Motor neuron (in vitro differentiated cells): ENCODE measurements around the gene FAM227B. TPM values are rescaled to one million over a fixed set of nuclear protein-coding genes. Genes with fewer than 3 reads are reported as not detected.
"Not testable (repeated sequence)": the region's sequence is repeated elsewhere in the genome, so short reads cannot be mapped to it uniquely, and the experiment has no call there.

ENCODE experiments used
- ATAC-seq, 8 experiments: fragments of 200-7000 bp; cut with Tn5 transposase; replicated peaks in 6 of 8; 2 replicates each; pipeline ENCODE4 v1.8.0; 2021; ENCODE audit warnings: mild to moderate bottlenecking in 8 of 8, moderate library complexity in 8 of 8
- H3K27ac ChIP-seq, 2 donors: fragments of 250-450 bp; sonication (Bioruptor Pico); 2 replicates each; pipeline ENCODE4 v1.9.0; 2021; ENCODE audit warnings: antibody characterized with exemption in 2 of 2, mild to moderate bottlenecking in 2 of 2, moderate library complexity in 1 of 2
- H3K4me1 ChIP-seq, 2 donors: fragments of 250-450 bp; sonication (Bioruptor Pico); replicated peaks in 1 of 2; 2 replicates each; pipeline ENCODE4 v1.6.1; 2021; ENCODE audit warnings: antibody characterized with exemption in 2 of 2, mild to moderate bottlenecking in 2 of 2, moderate library complexity in 1 of 2
- H3K4me3 ChIP-seq, 5 donors: fragments of 250-450 bp; sonication (Bioruptor Pico); 2 replicates each; pipeline ENCODE4 v1.9.0; 2021; ENCODE audit warnings: antibody characterized with exemption in 5 of 5, mild to moderate bottlenecking in 5 of 5, moderate library complexity in 4 of 5
- WGBS, 10 experiments: fragments of 450-650 bp; shearing (Covaris generic); methylation state at CpG; one replicate each; pipeline ENCODE4 v1.0.0; 2022; 5-methylcytosine and 5-hydroxymethylcytosine counted together
- in situ Hi-C, 9 experiments: fragments of 400-800 bp; cut with MboI; loops; one replicate each; pipeline ENCODE4 v1.15.0; 2021; ENCODE audit warnings: low sequenced_read_pairs in 9 of 9, low pct_unique_long_range_greater_than_20kb in 2 of 9; ENCODE audit not compliant: unreplicated experiment in 9 of 9
- total RNA-seq, 8 experiments: library from RNA; unstranded; fragments of 300-600 nt; gene quantifications; 2 replicates each; pipeline versions ENCODE4 v1.2.3 to v1.2.4, GENCODE V29; 2022

Gene FAM227B
- total RNA-seq, 8 experiments from 2014 or later: 5.8 to 16.1 (median 10.6) TPM

DNA sequence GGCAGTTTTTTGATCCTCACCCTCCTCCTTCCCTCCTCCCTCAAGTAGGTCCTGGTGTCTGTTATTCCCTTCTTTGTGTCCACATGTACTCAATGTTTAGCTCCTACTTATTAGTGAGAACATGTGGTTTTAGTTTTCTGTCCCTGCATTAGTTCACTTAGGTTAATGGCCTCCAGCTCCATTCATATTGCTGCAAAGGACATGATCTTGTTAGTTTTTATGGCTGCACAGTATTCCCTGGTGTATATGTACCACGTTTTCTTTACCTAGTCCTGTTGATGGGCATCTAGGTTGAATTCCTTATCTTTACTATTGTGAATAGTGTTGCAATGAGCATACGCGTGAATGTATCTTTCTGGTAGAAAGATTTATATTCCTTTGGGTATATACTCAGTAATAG, 259.2 kb downstream of the FAM227B start:
- Histone ChIP-seq H3K4me1 (no peaks in the 10 kb centered on the region), H3K4me3 (no peak overlapping the region), H3K27ac (no peak overlapping the region)
- 33 to 100% (median 69%) methylated on average over 1 to 3 of the region's 3 CpGs; no CpG with 5 or more reads in 2 of the 10 experiments for WGBS, 10 experiments
- ATAC-seq: no peak
- in situ Hi-C loops: no loop called here

DNA sequence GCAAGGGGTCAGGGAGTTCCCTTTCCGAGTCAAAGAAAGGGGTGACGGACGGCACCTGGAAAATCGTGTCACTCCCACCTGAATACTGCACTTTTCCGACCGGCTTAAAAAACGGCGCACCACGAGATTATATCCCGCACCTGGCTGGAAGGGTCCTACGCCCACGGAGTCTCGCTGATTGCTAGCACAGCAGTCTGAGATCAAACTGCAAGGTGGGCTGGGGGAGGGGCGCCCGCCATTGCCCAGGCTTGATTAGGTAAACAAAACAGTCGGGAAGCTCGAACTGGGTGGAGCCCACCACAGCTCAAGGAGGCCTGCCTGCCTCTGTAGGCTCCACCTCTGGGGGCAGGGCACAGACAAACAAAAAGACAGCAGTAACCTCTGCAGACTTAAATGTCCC, 266.2 kb downstream of the FAM227B start:
- no CpG with 5 or more reads among the region's 17 CpGs for WGBS, 10 experiments
- H3K4me1 ChIP-seq, H3K4me3 ChIP-seq, H3K27ac ChIP-seq, ATAC-seq, in situ Hi-C loops: not testable (repeated sequence)

DNA sequence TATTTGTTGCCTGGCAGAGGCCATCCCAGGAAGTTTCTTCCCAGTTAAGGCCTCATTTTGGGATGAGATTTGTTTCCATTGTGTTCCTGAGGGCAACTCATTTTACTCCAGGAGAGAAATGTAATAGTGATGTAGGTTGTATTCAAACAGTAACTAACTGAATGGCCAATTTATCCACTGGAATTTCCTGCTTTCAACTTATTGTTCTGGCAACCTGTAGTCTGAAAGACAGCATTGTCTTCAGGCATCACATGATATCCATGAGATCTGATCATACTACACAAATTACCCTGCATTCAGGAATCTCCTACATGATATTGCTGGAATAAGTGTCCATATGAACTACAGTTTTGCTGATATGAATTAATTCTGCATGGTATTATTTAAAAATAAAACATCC, 277.1 kb downstream of the FAM227B start:
- in situ Hi-C loops: no loop called here
- no peak overlapping the region for H3K4me3 ChIP-seq
- H3K4me1 ChIP-seq: no peaks in the 10 kb centered on the region
- no peak for ATAC-seq
- H3K27ac ChIP-seq: no peak overlapping the region

DNA sequence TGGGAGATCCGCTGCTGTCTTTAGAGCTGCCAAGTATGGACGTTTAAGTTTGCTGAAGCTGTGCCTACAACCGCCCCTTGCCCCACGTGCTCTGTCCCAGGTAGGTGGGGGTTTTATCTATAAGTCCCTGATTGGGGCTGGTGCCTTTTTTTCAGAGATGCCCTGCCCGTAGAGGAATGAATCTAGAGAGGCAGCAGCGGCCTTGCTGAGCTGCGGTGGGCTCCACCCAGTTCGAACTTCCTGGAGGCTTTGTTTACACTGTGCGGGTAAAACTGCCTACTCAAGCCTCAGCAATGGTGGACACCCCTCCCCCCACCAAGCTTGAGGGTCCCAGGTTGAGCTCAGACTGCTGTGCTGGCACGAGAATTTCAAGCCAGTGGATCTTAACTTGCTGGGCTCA, 281.0 kb downstream of the FAM227B start:
- H3K27ac ChIP-seq: no peak overlapping the region
- 40 to 90% (median 60%) methylated on average over 1 to 6 of the region's 10 CpGs; no CpG with 5 or more reads in 4 of the 10 experiments for WGBS, 10 experiments
- H3K4me1 ChIP-seq: no peaks in the 10 kb centered on the region
- H3K4me3 ChIP-seq: no peak overlapping the region
- in situ Hi-C loops: no loop called here
- no peak for ATAC-seq

DNA sequence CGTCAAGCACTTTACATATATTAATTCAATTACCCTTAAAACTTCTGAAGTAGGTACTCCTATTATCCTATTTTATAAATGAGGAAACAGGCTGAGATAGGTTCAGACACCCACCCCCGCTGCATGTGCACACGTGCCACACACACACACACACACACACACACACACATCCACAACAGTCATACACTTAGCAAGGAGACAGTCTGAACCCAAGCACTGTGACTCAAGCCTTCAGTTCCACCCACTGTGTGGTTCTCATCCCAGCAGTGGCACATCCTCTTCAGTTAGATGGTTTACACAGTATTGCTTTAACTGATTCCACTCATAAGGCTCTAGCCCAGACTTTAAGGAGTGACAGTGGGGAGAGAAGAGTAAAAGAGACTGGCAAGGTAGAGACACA, 288.7 kb downstream of the FAM227B start:
- no peak overlapping the region for H3K27ac ChIP-seq
- ATAC-seq: peak in 2 of 8 experiments; percentile 40 to 41
- WGBS, 10 experiments: 60 to 100% (median 100%) methylated on average over 1 to 3 of the region's 3 CpGs; no CpG with 5 or more reads in 3 of the 10 experiments
- in situ Hi-C loops: no loop called here
- no peak overlapping the region for H3K4me3 ChIP-seq
- no peaks in the 10 kb centered on the region for H3K4me1 ChIP-seq

DNA sequence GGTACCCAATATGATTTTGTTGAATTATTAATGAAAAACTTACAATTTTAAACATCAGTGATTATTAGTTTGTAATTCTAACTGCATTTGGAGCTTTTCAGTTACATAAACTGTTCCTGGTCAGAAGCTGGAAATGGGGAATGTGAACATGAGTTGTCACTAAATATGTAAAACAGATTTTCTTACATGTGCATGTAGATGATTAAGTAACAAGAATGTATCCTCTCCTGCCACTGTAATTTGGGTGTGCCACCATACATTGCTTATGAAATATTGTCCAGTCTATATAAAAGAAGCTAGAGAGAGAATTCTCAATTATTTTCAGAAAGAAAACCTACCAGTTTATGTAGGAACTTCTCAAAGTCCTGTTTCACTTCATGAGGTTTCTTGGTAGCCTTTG, 289.2 kb downstream of the FAM227B start:
- Histone ChIP-seq H3K4me3 (no peak overlapping the region), H3K4me1 (no peaks in the 10 kb centered on the region), H3K27ac (no peak overlapping the region)
- ATAC-seq: peak in 3 of 8 experiments; percentile 27 to 72 (median 71)
- in situ Hi-C loops: no loop called here

DNA sequence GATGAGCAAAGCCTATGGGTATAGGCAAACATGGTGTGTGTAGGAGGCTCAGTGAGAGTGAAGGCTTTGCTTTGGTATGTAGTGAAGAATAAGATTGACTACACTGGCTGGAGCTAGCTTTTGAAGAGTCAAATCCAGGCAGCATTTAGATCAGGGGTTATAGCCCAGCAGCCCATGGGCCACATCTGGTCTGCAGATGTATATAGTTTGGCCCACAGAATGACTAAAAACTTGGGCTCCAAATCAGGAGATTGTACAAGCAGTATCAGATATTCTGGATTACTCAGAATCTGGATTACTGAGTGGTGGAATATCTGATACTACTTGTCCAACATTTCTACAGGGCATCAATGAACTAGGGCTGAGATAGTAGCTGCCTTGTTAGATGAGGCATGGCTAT, 290.5 kb downstream of the FAM227B start:
- ATAC-seq: peak in 3 of 8 experiments; percentile 23 to 44 (median 34)
- no peak overlapping the region for H3K27ac ChIP-seq
- in situ Hi-C loops: no loop called here
- H3K4me3 ChIP-seq: no peak overlapping the region
- H3K4me1 ChIP-seq: no peaks in the 10 kb centered on the region

DNA sequence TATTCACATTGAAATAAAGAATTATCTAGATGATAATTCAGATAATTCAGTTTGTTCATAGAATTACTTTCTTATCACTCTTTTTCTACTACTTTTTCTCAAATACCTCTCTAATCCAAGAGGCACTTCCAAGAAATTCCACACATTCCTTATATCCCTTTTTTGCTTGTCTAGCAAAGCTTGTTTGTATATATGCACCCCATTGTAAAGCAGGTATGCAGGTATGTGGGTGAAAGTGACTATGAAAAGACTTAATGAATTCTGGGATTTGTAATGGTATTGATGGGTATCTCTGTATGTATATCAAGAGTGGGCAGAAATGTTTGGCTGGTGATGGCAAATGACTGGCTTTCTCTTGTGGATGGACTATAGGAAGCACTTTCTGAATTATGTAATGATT, 291.7 kb downstream of the FAM227B start:
- in situ Hi-C loops: no loop called here
- no peaks in the 10 kb centered on the region for H3K4me1 ChIP-seq
- no peak for ATAC-seq
- H3K4me3 ChIP-seq: no peak overlapping the region
- H3K27ac ChIP-seq: no peak overlapping the region

DNA sequence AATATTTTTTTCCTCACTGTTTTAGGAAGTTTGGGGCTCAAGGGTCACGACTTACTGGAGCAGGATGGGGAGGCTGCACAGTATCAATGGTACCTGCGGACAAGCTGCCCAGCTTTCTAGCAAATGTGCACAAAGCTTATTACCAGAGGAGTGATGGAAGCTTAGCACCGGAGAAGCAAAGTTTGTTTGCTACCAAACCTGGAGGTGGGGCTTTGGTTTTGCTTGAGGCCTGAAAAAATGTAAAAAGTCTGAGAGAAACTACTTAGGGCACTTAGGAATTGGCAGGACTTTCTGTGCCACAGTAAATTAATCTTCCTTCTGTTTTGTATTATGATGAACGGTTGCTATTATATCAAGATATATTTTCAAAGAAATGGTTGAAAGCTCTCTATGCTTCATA, 292.7 kb downstream of the FAM227B start:
- no peak for ATAC-seq
- Histone ChIP-seq H3K4me1 (no peaks in the 10 kb centered on the region), H3K27ac (no peak overlapping the region), H3K4me3 (no peak overlapping the region)
- in situ Hi-C loops: no loop called here
- 27 to 100% (median 90%) methylated on average over 1 to 4 of the region's 4 CpGs for WGBS, 10 experiments

DNA sequence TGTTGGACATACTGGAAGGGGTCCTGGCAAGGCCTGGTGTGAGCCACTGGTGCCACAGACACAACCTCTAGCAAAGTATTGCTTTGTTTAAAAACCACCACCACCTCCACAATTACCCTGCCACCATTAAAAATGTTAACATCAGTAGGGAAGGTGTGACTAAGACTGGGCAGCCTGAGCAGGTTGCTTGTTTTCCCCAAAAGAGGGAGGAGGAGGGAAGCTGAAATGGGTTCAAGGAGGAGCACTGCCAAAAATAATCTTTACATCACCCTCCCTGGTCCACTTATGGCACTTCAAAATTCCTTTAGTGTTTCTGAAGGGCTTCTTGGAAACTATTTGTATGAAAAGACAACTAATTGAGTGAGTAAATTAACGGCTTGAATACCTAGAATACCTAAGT, 297.4 kb downstream of the FAM227B start:
- no peak overlapping the region for H3K27ac ChIP-seq
- 67 to 100% (median 84%) methylated on average over 1 of the region's 1 CpG; no CpG with 5 or more reads in 4 of the 10 experiments for WGBS, 10 experiments
- ATAC-seq: no peak

DNA sequence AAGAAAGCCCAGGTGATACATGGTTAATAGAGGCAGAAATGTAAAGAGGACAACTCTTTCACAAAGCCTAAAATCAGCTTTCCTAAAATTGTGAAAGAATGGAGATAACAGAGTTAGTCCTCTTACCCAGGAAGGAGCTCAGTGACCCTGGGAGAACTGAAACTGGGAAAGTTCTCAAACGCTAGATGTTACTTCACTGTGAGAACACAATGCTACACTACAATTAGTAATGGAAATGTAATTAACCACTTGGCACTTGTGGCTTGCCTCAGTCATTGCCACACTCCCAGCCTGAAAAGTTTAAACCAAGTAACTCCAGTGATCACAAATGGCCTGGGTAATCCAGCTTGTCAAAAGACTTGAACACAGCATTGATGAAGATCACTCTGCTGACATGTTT, 300.3 kb downstream of the FAM227B start:
- no peak for ATAC-seq
- in situ Hi-C loops: no loop called here
- no peak overlapping the region for H3K4me3 ChIP-seq
- 0 to 100% (median 86%) methylated on average over 1 of the region's 1 CpG; no CpG with 5 or more reads in 4 of the 10 experiments for WGBS, 10 experiments
- no peak overlapping the region for H3K27ac ChIP-seq
- no peaks in the 10 kb centered on the region for H3K4me1 ChIP-seq

More for the DNA sequence above, 297.4 kb downstream of the FAM227B start:
- Histone ChIP-seq H3K4me3 (no peak overlapping the region), H3K4me1 (no peaks in the 10 kb centered on the region)
- in situ Hi-C loops: no loop called here

DNA sequence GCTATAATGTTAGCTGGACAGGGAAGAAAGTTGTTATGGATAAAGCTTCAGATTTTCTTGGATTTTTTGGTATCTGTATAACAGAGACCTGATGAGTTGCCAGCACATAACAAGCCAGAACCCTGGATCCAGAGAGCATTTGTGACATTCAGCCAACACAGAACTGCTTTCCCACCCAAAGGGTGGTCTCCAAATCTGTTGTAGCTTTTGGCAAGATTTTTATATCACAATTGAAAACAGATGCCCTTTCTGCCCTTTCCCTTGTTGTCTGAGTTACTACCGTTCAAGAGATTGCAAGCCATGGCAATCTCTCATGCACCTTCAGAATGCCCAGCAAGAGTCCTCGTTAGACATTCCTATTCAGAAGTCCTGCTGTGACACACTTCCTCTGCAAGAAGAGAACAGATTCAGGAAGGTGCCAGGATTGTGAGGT, 305.2 kb downstream of the FAM227B start:
- ATAC-seq: no peak
- 19 to 57% (median 35%) methylated on average over 1 to 2 of the region's 2 CpGs; no CpG with 5 or more reads in 2 of the 10 experiments for WGBS, 10 experiments
- no peaks in the 10 kb centered on the region for H3K4me1 ChIP-seq
- H3K27ac ChIP-seq: no peak overlapping the region
- H3K4me3 ChIP-seq: no peak overlapping the region
- in situ Hi-C loops: no loop called here

DNA sequence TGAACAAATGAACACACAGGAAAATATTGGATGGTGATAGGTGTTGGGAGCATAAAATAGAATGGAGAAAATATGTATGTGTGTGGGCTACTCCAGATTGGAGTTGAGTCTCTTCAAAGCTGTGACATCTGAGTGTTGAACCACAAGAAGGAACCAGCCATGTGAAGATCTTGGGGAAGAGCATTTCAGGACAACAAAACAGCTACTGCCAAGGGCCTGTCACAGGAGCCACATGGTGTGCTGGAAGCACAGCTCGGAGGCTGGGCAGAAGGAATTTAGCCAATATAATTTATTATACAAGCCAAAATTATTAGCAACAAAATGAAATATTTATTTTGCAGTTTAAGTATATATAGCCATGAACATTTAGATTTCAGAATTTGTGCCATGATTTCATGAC, 305.9 kb downstream of the FAM227B start:
- 17 to 100% (median 100%) methylated on average over 1 of the region's 1 CpG; no CpG with 5 or more reads in 4 of the 10 experiments for WGBS, 10 experiments

DNA sequence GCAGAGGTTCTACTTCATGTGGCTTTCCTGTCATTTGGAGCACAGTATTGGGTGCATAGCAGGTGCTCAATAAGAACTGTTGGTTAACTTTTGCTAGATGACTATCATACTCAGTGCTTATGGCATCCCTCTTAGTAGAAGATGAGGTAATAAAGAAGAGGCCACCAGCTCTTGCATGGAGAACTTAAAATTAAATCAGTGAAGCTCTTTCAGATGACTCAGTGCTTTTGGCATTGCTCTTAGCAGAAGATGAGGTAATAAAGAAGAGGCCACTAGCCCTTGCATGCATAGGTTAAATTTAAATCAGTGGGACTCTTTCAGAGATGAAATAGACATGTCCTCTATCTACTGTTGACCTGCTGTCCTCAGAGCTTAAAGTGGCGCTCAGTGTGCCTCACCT, 307.0 kb downstream of the FAM227B start:
- in situ Hi-C loops: no loop called here

More for the DNA sequence above, 305.9 kb downstream of the FAM227B start:
- H3K4me3 ChIP-seq: no peak overlapping the region
- ATAC-seq: no peak
- H3K27ac ChIP-seq: no peak overlapping the region
- in situ Hi-C loops: no loop called here
- no peaks in the 10 kb centered on the region for H3K4me1 ChIP-seq

DNA sequence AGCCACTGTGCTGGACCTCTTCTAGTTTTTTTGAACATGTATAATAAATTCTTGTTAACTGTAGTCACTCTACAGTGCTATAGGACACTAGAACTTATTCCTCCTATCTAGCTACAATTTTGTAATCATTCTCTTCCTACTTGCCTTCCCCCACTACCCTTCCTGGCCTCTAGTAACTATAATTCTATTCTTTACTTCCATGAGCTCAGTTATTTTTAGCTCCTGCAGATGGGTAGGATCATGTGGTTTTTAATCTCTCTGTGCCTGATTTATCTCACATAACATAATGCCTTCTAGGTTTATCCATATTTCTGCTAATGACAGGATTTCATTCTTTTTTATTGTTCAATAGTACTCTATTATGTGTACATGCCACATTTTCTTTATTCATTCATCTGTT, 310.7 kb downstream of the FAM227B start:
- no peaks in the 10 kb centered on the region for H3K4me1 ChIP-seq
- no peak overlapping the region for H3K27ac ChIP-seq
- in situ Hi-C loops: no loop called here
- H3K4me3 ChIP-seq: no peak overlapping the region
- ATAC-seq: no peak

More for the DNA sequence above, 307.0 kb downstream of the FAM227B start:
- Histone ChIP-seq H3K4me1 (no peaks in the 10 kb centered on the region), H3K27ac (no peak overlapping the region), H3K4me3 (no peak overlapping the region)
- 100% methylated on average over 1 of the region's 1 CpG; no CpG with 5 or more reads in 6 of the 10 experiments for WGBS, 10 experiments
- ATAC-seq: peak in 4 of 8 experiments; percentile 35 to 97 (median 80)
